ENCODE data around the gene CD300LD. TPM values are rescaled to one million over a fixed set of nuclear protein-coding genes. Genes with fewer than 3 reads are reported as not detected.
"Not testable (repeated sequence)": the region's sequence is repeated elsewhere in the genome, so short reads cannot be mapped to it uniquely, and the experiment has no call there.

The CD300LD gene
- total RNA-seq, 1 donor from 2014 or later: not detected

DNA sequence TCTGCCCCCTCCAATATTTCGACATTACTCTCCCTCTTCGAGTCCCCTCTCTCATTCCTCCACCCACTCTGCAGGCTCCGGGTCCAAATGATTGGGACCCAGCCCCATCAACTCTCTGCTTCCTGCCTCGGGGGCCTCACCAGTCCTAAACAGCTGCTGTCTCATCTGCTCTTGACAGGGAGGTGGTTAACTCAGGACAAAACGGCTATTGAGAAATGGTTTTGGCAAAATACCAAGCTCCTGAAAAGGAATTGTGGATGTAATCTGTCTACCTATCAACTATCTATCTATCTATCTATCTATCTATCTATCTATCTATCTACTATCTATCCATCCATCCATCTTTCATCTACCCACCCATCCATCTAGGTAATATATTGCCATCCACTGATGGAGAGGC, 27.0 kb downstream of the CD300LD start:
- H3K4me1 Mint-ChIP-seq (ENCODE audit: low read depth, unreplicated experiment): peaks cover 18% of the 10 kb centered on the region
- H3K9me3 Mint-ChIP-seq (ENCODE audit: unreplicated experiment): peaks cover 3% of the 10 kb centered on the region
- H3K27ac Mint-ChIP-seq (ENCODE audit: unreplicated experiment): no peak overlapping the region
- TF ChIP-seq, protein P1, sequence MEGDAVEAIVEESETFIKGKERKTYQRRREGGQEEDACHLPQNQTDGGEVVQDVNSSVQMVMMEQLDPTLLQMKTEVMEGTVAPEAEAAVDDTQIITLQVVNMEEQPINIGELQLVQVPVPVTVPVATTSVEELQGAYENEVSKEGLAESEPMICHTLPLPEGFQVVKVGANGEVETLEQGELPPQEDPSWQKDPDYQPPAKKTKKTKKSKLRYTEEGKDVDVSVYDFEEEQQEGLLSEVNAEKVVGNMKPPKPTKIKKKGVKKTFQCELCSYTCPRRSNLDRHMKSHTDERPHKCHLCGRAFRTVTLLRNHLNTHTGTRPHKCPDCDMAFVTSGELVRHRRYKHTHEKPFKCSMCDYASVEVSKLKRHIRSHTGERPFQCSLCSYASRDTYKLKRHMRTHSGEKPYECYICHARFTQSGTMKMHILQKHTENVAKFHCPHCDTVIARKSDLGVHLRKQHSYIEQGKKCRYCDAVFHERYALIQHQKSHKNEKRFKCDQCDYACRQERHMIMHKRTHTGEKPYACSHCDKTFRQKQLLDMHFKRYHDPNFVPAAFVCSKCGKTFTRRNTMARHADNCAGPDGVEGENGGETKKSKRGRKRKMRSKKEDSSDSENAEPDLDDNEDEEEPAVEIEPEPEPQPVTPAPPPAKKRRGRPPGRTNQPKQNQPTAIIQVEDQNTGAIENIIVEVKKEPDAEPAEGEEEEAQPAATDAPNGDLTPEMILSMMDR (IDR thresholded peaks at IDR 0.05; ENCODE audit: partially characterized antibody, unreplicated experiment): no peak
- peaks cover 14% of the 10 kb centered on the region for H3K36me3 Mint-ChIP-seq (ENCODE audit: unreplicated experiment)
- no peak overlapping the region for H3K4me3 Mint-ChIP-seq (ENCODE audit: unreplicated experiment)
- H3K27me3 Mint-ChIP-seq (ENCODE audit: unreplicated experiment): peaks cover 3% of the 10 kb centered on the region
- no peak for DNase-seq

DNA sequence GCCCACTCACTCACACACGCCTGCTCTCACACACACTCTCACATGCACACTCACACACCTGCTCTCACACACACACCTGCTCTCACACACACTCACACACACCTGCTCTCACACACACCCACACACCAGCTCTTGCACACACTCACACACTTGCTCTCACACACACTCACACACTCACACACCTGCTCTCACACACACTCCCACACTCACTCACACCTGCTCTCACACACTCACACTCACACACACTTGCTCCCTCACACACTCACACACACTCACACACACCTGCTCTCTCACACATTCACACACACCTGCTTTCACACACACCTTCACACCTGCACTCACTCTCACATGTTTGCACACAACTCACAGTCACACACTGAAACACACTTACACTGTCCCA, 28.7 kb downstream of the CD300LD start:
- DNase-seq: no peak
- no peak overlapping the region for H3K27ac Mint-ChIP-seq (ENCODE audit: unreplicated experiment)
- H3K27me3 Mint-ChIP-seq (ENCODE audit: unreplicated experiment): no peaks in the 10 kb centered on the region
- H3K36me3 Mint-ChIP-seq (ENCODE audit: unreplicated experiment): peaks cover 21% of the 10 kb centered on the region
- H3K4me3 Mint-ChIP-seq (ENCODE audit: unreplicated experiment): no peak overlapping the region
- peaks cover 12% of the 10 kb centered on the region for H3K4me1 Mint-ChIP-seq (ENCODE audit: low read depth, unreplicated experiment)
- H3K9me3 Mint-ChIP-seq (ENCODE audit: unreplicated experiment): peaks cover 8% of the 10 kb centered on the region
- TF ChIP-seq, protein P1 (IDR thresholded peaks at IDR 0.05; ENCODE audit: partially characterized antibody, unreplicated experiment): no peak

DNA sequence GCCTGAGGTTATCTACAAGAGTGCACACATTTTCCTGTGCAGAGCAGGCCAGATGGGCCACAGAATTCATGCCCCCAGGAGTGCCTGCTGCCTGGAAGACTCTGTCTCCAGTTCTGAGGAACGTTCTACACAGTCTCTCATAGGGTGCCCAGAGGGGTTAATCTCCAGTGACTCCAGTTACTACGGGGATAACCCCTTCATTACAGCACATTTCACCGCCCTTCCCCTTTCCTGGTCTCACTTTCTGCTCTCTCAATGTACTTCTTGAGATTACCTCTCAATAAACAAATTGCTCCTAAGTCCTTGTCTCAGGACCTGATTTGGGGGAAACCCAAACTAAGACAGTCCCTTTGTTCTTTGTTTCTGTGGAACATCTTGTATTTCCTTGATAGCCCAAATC, 30.5 kb downstream of the CD300LD start:
- DNase-seq: no peak
- Mint-ChIP-seq H3K27ac (ENCODE audit: unreplicated experiment) (no peak overlapping the region), H3K9me3 (ENCODE audit: unreplicated experiment) (peaks cover 8% of the 10 kb centered on the region), H3K36me3 (ENCODE audit: unreplicated experiment) (peaks cover 21% of the 10 kb centered on the region), H3K27me3 (ENCODE audit: unreplicated experiment) (no peaks in the 10 kb centered on the region), H3K4me3 (ENCODE audit: unreplicated experiment) (no peak overlapping the region), H3K4me1 (ENCODE audit: low read depth, unreplicated experiment) (peaks cover 7% of the 10 kb centered on the region)
- TF ChIP-seq, protein P1 (IDR thresholded peaks at IDR 0.05; ENCODE audit: partially characterized antibody, unreplicated experiment): no peak

DNA sequence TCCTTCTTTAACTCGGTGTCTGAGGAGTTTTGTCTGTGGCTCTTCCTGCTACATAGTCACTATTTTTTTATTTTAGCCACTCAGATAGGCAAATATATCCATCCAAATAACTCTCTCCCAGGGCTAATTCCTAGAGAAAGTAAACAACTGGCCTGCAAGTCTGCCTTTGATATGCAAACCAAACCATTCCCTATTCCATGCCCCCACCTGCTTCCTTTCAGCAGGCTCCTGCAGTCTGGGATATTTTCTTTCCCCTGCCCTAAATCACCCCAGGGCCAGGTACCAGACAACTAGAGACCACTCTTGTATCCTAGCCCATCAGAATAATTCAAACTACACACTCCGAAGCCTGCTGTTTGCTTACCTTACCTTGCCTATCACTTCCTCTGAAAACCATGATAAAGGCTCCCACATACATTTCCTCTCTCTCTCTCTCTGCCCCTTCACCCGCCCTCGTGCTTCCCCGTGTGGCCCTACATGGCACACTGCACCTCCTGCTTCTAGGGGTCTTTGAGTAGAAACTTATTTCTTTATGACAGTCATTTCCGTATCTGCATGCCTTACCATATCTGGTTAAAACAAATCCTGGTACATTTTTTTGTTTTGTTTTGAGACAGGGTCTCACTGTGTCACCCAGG, 33.1 kb downstream of the CD300LD start:
- H3K4me1 Mint-ChIP-seq (ENCODE audit: low read depth, unreplicated experiment): no peaks in the 10 kb centered on the region
- TF ChIP-seq, protein P1 (IDR thresholded peaks at IDR 0.05; ENCODE audit: partially characterized antibody, unreplicated experiment): no peak
- no peak overlapping the region for H3K27ac Mint-ChIP-seq (ENCODE audit: unreplicated experiment)
- H3K36me3 Mint-ChIP-seq (ENCODE audit: unreplicated experiment): peaks cover 27% of the 10 kb centered on the region
- peaks cover 5% of the 10 kb centered on the region for H3K9me3 Mint-ChIP-seq (ENCODE audit: unreplicated experiment)
- H3K4me3 Mint-ChIP-seq (ENCODE audit: unreplicated experiment): no peak overlapping the region
- no peak for DNase-seq
- no peaks in the 10 kb centered on the region for H3K27me3 Mint-ChIP-seq (ENCODE audit: unreplicated experiment)

DNA sequence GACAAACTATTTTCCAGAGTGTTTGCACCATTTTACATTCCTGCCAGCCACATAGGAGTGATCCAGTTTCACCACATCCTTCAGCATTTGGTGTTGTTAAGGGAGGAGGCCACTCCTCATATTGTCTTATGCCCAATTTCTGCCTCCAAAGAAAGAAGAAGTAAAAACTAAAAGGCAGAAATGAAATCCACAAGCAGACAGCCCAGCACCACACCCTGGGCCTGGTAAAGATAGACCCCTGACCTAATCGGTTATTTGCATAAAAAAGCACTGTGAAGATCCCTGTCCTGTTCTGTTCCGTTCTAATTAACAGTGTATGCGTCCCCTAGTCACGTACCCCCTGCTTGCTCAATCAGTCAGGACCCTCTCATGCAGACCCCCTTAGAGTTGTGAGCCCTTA, 33.7 kb downstream of the CD300LD start:
- not testable (repeated sequence) for H3K27ac Mint-ChIP-seq (ENCODE audit: unreplicated experiment); H3K4me3 Mint-ChIP-seq (ENCODE audit: unreplicated experiment); H3K9me3 Mint-ChIP-seq (ENCODE audit: unreplicated experiment); H3K4me1 Mint-ChIP-seq (ENCODE audit: low read depth, unreplicated experiment); DNase-seq; H3K27me3 Mint-ChIP-seq (ENCODE audit: unreplicated experiment)
- peaks cover 26% of the 10 kb centered on the region for H3K36me3 Mint-ChIP-seq (ENCODE audit: unreplicated experiment)
